Activated CD4-positive, alpha-beta T cell treated with anti-CD3 and anti-CD28 coated beads, Interleukin-2, amount 10 ng/mL, durations not matched to agents 24 days and 14 days (primary cell): ENCODE measurements around the gene GZMM. TPM values are rescaled to one million over a fixed set of nuclear protein-coding genes. Genes with fewer than 3 reads are reported as not detected.
"Not testable (repeated sequence)": the region's sequence is repeated elsewhere in the genome, so short reads cannot be mapped to it uniquely, and the experiment has no call there.

Source experiments
- DNase-seq: peaks from one replicate; pipeline ENCODE4 v3.0.0; 2022
- H3K27ac Mint-ChIP-seq: one replicate; pipeline ENCODE4 v1.8.0; 2022; ENCODE audit warnings: mild to moderate bottlenecking, mixed read lengths
- H3K27me3 Mint-ChIP-seq: one replicate; pipeline ENCODE4 v1.8.0; 2022; ENCODE audit warnings: mixed read lengths
- H3K36me3 Mint-ChIP-seq: one replicate; pipeline ENCODE4 v1.8.0; 2022; ENCODE audit warnings: low read depth, mild to moderate bottlenecking, mixed read lengths
- H3K4me1 Mint-ChIP-seq: one replicate; pipeline ENCODE4 v1.8.0; 2021; ENCODE audit warnings: mixed read lengths
- H3K4me3 Mint-ChIP-seq: one replicate; pipeline ENCODE4 v1.8.0; 2022; ENCODE audit warnings: mild to moderate bottlenecking, moderate library complexity, mixed read lengths
- H3K9me3 Mint-ChIP-seq: one replicate; pipeline ENCODE4 v1.8.0; 2021; ENCODE audit warnings: mixed read lengths
- intact Hi-C: fragments of 100-400 bp; cut with micrococcal nuclease; formaldehyde crosslinking; loops from one replicate; pipeline ENCODE4 v1.15.1; 2023
- total RNA-seq: library from RNA; stranded (reverse); gene quantifications from 2 replicates; pipeline ENCODE4 v1.2.3, GENCODE V29; 2022

GZMM gene
- total RNA-seq, 1 donor from 2014 or later = 37.6 TPM

DNA sequence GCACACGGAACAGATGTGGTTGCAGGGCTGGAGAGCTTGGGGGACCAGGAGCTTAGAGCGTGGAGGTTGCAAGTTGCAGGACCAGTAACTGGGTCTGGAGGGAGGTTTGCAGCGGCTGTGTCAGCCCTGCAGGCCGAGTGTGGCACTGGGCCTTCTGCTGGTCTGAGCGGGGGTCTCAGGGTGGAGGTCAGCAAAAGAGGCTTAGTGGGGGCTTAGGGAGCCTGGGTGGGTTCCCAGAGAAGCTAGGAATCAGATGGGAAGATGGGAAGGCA, 40.1 kb downstream of the GZMM start:
- intact Hi-C loops = loop anchor here (2.0 kb wide), 1 partner anchor 49 kb away; the partner anchor contains the start of gene POLRMT
- no peak overlapping the region for H3K27ac Mint-ChIP-seq
- peaks cover 3% of the 10 kb centered on the region for H3K27me3 Mint-ChIP-seq
- peaks cover 2% of the 10 kb centered on the region for H3K4me1 Mint-ChIP-seq
- no peaks in the 10 kb centered on the region for H3K9me3 Mint-ChIP-seq
- DNase-seq = no peak
- no peak overlapping the region for H3K4me3 Mint-ChIP-seq
- peaks cover 12% of the 10 kb centered on the region for H3K36me3 Mint-ChIP-seq

DNA sequence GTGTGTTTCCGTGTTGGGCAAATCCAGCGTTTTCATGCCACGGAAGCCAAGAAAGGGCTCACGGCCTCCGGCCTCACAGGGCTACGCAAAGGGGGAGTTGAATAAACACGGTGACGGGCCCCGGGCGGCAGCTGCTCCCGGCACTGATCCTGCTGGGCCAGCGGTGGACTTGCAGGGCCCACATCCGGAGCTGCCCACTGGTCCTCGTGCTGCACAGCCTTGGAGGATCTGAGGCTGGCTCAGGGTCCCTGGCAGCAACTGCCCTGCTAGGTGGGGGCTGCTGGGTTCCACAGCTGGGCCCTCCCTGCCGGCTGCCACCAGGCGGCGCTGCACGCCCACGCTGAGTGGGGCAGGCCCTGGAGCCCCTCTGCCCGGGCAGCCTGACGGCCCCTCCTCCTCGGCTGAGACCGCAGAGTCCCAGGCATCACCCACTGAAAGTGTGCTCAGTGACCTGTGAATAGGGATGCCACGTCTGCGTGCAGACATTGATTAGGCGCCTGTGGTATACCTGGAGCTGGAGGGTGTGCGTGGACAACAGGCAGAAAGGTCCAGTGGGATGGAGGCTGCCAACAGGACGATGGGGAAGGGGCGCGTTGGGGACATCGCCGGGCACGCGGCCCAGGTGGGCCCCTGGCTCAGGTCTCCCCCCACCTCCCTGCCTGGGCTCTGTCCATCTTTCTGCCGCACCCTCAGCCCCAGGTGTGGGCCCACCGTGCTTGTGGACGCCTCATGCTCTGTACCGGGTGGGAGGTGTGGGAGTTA, 40.6 kb downstream of the GZMM start:
- Mint-ChIP-seq H3K36me3 (peaks cover 10% of the 10 kb centered on the region), H3K4me1 (peaks cover 2% of the 10 kb centered on the region)
- intact Hi-C loops = loop anchor here (2.0 to 5.0 kb wide), 2 partner anchors 48 to 148 kb away; partner anchors contain the start of gene POLRMT

GRCh38 chr19:585146-585545, 41.3 kb downstream of the GZMM start:
- not testable (repeated sequence) for H3K36me3 Mint-ChIP-seq, DNase-seq, H3K9me3 Mint-ChIP-seq, H3K27ac Mint-ChIP-seq, H3K4me3 Mint-ChIP-seq, H3K4me1 Mint-ChIP-seq, H3K27me3 Mint-ChIP-seq
- intact Hi-C loops = loop anchor here (2.0 to 5.0 kb wide), 2 partner anchors 48 to 147 kb away; partner anchors contain the start of gene POLRMT

More for the DNA sequence above, 40.6 kb downstream of the GZMM start:
- peak; percentile 91 for DNase-seq
- no peak overlapping the region for H3K27ac Mint-ChIP-seq
- H3K27me3 Mint-ChIP-seq = peaks cover 5% of the 10 kb centered on the region
- no peak overlapping the region for H3K4me3 Mint-ChIP-seq
- H3K9me3 Mint-ChIP-seq = no peaks in the 10 kb centered on the region

GRCh38 chr19:585551-586110, 41.8 kb downstream of the GZMM start:
- Mint-ChIP-seq H3K27ac (no peak overlapping the region), H3K4me3 (no peak overlapping the region), H3K9me3 (no peaks in the 10 kb centered on the region), H3K4me1 (peaks cover 2% of the 10 kb centered on the region), H3K27me3 (peaks cover 7% of the 10 kb centered on the region), H3K36me3 (peaks cover 7% of the 10 kb centered on the region)
- no peak for DNase-seq
- intact Hi-C loops = loop anchor here (2.0 to 5.0 kb wide), 2 partner anchors 47 to 147 kb away; partner anchors contain the start of gene POLRMT

DNA sequence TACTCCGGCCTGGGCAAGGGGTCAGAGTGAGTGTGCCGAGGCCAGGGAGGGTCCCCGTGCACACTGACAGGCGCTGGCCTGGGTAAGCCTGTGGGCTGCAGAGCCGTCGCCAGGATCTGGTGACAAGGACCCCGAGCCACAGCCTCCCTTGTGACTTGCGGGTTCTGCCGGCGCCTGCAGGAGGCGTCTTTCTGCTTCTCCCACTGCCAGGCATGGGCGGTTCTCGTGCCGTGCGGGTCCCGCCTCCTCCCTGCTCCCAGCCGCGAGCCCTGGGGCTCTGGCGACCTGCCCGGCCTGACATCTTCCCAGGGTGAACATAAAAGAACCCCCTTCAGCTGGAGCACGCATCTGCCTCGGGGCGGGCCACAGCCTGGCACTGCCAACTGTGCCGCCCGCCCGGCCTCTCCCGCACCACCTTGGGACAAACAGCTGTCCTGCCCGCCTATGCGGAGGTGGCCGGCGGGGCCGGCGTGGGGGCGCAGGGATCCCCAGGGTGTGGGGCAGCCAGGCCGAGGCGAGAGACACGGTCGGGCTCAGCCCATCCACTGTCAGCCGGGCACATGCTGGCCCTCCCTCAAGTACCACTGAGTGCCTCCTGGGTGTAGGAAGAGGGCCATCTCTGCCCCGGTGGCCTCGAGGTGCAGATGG, 44.4 kb downstream of the GZMM start:
- peak overlapping the region; percentile 28 for H3K4me3 Mint-ChIP-seq

DNA sequence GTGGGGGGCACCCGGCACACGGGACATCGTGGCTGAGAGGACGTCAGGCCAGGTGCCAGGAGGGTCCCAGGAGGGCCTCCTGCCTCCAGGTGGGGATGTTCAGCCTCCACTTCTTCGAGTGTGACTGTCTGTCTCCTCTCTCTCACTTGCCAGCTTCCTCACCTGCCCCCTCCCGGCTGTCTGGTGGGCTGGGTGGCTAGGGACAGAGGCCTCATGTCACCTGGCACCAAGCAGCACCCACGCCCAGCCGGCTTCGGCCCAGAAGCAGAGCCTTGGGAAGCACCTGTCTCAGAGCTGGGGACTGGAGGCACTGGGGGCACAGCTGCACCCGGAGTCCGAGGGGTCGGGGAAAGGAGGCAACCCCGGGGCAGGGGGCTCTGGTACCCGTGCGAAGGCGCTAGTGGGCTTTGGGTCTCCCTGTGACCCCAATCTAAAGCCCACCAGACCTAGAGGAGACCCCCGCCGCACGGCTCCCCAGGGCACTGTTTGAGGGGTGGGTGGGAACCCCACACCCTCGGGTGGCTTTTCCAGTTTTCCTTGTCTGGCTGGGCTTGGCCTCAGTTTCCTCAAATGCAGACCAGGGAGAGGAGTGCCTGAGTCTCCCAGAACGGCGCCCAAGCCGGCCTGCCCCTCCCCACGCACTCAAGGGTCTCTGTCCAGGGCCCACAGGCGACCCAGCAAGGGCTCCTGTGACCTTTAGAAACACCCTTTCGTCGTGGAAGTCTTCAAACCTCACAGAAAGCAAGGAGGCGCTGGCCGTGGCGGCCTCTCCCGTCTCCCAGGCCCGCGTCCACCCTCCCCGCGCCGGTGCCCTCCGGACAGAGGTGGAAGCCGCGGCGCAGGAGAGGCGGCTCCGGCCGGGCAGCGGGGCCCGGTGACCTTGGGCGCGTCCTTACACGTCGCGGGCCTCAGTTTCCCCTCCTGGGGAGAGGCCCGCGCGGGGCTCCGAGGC, 45.2 kb downstream of the GZMM start:
- Mint-ChIP-seq H3K27me3 (peaks cover 19% of the 10 kb centered on the region), H3K4me3 (peak overlapping the region; percentile 30), H3K4me1 (no peaks in the 10 kb centered on the region), H3K36me3 (no peaks in the 10 kb centered on the region), H3K27ac (no peak overlapping the region), H3K9me3 (no peaks in the 10 kb centered on the region)
- DNase-seq = no peak
- intact Hi-C loops = loop anchor here (1.0 to 5.0 kb wide), 3 partner anchors 16 to 143 kb away; partner anchors contain the start of genes BSG and RNF126

More for the DNA sequence above, 44.4 kb downstream of the GZMM start:
- Mint-ChIP-seq H3K36me3 (no peaks in the 10 kb centered on the region), H3K27ac (no peak overlapping the region), H3K9me3 (no peaks in the 10 kb centered on the region), H3K27me3 (peaks cover 13% of the 10 kb centered on the region), H3K4me1 (peaks cover 2% of the 10 kb centered on the region)
- DNase-seq = peak; percentile 88
- intact Hi-C loops = loop anchor here (1.0 to 5.0 kb wide), 3 partner anchors 15 to 144 kb away; partner anchors contain the start of genes BSG and RNF126

GRCh38 chr19:589693-590395, 46.0 kb downstream of the GZMM start, which contains the start of gene HCN2:
Gene HCN2, plus strand, starts transcription at chr19:589881. Its CDS starts 65 bp downstream, at chr19:589946.
- Mint-ChIP-seq H3K27ac (no peak within 1 kb of the TSS), H3K4me3 (peak within 1 kb of the TSS; percentile 34), H3K36me3 (no peaks in the 10 kb centered on the region), H3K9me3 (no peaks in the 10 kb centered on the region), H3K27me3 (peaks cover 19% of the 10 kb centered on the region), H3K4me1 (no peaks in the 10 kb centered on the region)
- DNase-seq = no peak
- intact Hi-C loops = loop anchor here (2.0 to 5.0 kb wide), 2 partner anchors 17 to 142 kb away; partner anchors contain the start of gene BSG

DNA sequence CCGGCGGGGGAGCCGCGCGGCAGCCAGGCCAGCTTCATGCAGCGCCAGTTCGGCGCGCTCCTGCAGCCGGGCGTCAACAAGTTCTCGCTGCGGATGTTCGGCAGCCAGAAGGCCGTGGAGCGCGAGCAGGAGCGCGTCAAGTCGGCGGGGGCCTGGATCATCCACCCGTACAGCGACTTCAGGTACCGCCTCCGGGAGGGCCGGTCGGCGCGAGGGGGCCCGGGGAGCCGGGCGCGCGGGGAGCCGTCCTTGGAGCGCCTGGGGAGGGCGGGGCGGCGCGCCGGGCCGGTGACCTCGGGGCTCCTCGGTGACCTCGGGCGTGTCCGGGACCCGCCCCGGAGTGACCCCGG, 46.5 kb downstream of the GZMM start:
- H3K9me3 Mint-ChIP-seq = no peaks in the 10 kb centered on the region
- H3K36me3 Mint-ChIP-seq = no peaks in the 10 kb centered on the region
- peak overlapping the region; percentile 34 for H3K4me3 Mint-ChIP-seq
- no peaks in the 10 kb centered on the region for H3K4me1 Mint-ChIP-seq
- H3K27ac Mint-ChIP-seq = no peak overlapping the region
- H3K27me3 Mint-ChIP-seq = peaks cover 19% of the 10 kb centered on the region
- intact Hi-C loops = no loop called here
- DNase-seq = peak; percentile 82

DNA sequence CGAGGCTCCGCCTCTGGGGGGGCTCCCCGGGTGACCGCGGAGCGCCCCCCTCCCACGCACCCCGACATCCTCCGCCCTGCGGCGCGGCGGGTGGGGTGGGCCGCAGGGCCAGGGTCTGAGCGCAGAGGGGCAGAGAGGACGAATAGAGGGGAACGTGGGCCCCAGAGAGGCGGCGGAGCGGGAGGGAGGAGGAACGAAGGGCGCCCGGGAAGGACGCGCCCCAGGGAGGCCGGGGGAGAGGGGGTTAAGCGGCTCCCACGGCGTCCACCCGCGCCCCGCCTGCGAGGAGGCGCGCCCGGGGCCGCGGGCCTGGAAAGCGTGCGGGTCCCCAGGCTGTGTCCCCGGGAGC, 46.9 kb downstream of the GZMM start:
- Mint-ChIP-seq H3K4me1 (no peaks in the 10 kb centered on the region), H3K27ac (no peak overlapping the region), H3K27me3 (peaks cover 19% of the 10 kb centered on the region), H3K36me3 (no peaks in the 10 kb centered on the region), H3K4me3 (no peak overlapping the region), H3K9me3 (no peaks in the 10 kb centered on the region)
- no peak for DNase-seq
- intact Hi-C loops = no loop called here

GRCh38 chr19:591099-591958, 47.5 kb downstream of the GZMM start:
- Mint-ChIP-seq H3K9me3 (no peaks in the 10 kb centered on the region), H3K36me3 (no peaks in the 10 kb centered on the region), H3K27ac (peak overlapping the region; percentile 76), H3K27me3 (peaks cover 19% of the 10 kb centered on the region), H3K4me1 (no peaks in the 10 kb centered on the region), H3K4me3 (peak overlapping the region; percentile 42)
- peak; percentile 72 for DNase-seq
- intact Hi-C loops = no loop called here

DNA sequence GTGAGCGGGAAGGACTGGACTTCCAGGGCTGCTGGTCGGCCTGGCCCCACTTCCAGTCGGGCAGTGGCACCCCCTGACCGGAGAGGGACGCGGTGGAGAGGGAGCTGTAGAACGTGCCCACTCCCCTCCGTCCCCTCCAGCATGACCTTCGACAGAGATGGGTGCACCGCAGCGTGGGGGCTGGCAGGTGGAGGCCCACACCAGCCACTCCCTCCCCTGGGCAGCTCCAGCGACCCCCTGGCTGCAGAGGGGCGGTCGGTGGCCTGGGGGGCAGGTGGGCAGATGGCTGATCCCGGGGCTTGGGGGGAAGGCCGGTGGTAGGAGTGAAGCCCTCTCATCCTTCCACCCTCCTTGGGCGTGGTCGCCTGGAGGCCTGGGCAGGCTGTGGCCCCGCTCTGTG, 48.2 kb downstream of the GZMM start:
- Mint-ChIP-seq H3K27ac (no peak overlapping the region), H3K4me3 (no peak overlapping the region), H3K36me3 (no peaks in the 10 kb centered on the region), H3K9me3 (no peaks in the 10 kb centered on the region), H3K27me3 (peaks cover 19% of the 10 kb centered on the region), H3K4me1 (no peaks in the 10 kb centered on the region)
- DNase-seq = no peak
- intact Hi-C loops = no loop called here

DNA sequence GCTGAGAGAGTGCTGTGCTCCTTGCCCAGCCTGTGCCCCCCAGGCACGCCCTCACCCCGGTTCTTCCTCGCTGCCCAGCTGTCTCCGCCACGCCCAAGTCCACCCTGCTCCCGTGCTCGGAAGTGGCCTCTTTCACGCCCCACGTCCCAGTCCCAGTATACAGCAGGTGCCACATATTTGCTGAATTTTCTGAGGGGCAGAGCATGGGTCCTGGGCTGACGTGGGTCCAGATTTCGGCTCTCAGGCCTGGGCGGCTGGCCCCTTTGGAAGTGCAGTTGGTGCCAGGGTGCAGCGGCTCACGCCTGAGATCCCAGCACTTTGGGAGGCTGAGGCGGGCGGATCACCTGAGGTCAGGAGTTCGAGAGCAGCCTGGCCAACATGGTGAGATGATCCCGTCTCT, 49.2 kb downstream of the GZMM start:
- intact Hi-C loops = no loop called here
- no peak overlapping the region for H3K4me3 Mint-ChIP-seq
- no peaks in the 10 kb centered on the region for H3K36me3 Mint-ChIP-seq

More for the DNA sequence above, 49.2 kb downstream of the GZMM start:
- H3K27me3 Mint-ChIP-seq = peaks cover 18% of the 10 kb centered on the region
- no peaks in the 10 kb centered on the region for H3K9me3 Mint-ChIP-seq
- no peak for DNase-seq
- H3K4me1 Mint-ChIP-seq = no peaks in the 10 kb centered on the region
- no peak overlapping the region for H3K27ac Mint-ChIP-seq
